HG03565 (cell line): ENCODE measurements around the gene PPP1R3C.

Experiments
- ATAC-seq: cut with Tn5 transposase; IDR thresholded peaks from one replicate; pipeline ENCODE4 v1.9.1; 2021; ENCODE audit warnings: mild to moderate bottlenecking, moderate library complexity; ENCODE audit not compliant: unreplicated experiment

PPP1R3C gene

DNA sequence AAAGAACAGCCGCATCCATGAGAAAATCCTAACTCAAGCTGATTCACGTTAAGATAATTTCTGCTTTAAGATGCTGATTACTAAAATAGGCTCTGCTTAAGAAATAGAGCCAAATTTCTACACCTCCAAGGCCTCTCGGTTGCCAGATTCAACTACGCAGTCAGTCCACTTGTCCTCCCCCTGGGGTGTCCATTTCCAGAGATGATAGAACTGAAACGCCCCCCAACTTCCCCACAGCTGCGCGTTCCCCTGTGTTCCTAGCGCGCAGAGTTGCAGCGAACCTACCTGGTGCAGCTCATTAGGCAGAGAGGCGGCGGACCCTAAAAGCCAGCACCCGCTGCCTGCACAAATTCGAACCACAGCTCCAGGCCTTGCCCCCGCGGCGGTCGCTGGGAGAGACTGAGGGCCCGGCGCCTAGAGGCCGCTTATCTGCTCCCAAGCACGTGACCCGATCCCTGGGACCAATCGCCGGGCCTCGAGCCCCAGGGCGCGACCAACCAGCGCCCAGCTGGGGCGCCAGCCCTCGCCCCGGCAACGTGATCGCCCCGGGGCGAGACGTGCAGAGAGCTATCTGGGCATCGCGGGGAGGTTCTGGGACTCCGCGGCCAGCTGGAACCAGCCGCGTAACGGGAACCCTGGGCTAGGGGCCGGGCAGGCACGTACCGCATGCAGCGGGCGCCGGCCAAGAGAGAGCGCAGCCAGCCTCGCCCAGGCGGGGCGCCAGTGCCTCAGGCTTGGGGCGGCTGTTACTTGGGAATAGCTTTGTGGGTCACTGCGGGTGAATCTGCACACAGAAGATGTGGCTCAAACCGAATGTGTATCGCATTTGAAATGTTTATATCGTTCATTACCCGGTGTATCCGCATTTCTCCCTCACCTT lies at the start of gene PPP1R3C:
PPP1R3C (minus strand) TSS at position 401 of the 880 bp plus-strand sequence; CDS start at position 299, 102 bp downstream.
- no peak for ATAC-seq

- no peak for ATAC-seq
Observed at GRCh38 chr10:91681361-91682276, 48.7 kb upstream of the PPP1R3C start.

- ATAC-seq, result no peak
Observed at GRCh38 chr10:91680487-91680886, 47.6 kb upstream of the PPP1R3C start.

- no peak for ATAC-seq
Observed at GRCh38 chr10:91679296-91679695, 46.4 kb upstream of the PPP1R3C start.

DNA sequence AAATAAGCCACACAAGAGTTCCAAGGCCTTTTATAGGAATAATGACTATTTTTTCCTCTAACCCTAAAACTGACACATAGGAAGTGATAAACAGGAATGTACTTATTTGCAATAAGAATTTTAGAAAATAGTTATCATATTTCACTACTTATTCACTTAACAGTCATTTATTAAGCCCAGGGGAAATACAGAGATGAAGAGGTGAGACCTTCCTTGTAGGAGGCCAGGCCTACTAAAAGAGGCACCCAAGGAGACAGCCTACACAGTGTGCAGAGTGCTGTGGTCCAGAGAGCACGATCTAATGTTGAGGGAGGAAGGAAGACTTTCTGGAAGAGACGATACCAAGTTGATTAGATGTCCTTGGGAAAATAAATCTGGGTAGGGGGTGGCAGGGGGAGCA lies 45.0 kb upstream of the PPP1R3C start:
- ATAC-seq, result no peak

GRCh38 chr10:91672021-91672608 lies 39.2 kb upstream of the PPP1R3C start:
- ATAC-seq, result no peak

DNA sequence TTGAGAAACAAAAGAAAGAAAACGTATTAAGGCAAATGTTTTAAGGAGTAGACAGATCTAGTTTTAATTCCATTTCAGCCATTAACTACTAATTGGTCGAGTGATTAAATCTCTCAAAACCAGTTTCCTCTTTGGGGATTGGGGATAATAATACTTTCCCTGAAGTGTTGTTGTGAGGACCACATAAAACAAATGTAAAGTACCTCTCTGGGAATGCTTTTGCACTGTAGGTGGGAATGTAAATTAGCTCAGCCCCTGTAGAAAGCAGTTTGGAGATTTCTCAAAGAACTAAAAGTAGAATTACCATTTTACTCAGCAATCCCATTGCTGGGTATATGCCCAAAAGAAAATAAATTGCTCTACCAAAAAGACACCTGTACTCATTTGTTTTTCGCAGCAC lies 36.0 kb upstream of the PPP1R3C start:
- no peak for ATAC-seq

GRCh38 chr10:91665842-91666241 lies 33.0 kb upstream of the PPP1R3C start:
- ATAC-seq, result no peak

GRCh38 chr10:91664426-91664825 lies 31.6 kb upstream of the PPP1R3C start:
- no peak for ATAC-seq

DNA sequence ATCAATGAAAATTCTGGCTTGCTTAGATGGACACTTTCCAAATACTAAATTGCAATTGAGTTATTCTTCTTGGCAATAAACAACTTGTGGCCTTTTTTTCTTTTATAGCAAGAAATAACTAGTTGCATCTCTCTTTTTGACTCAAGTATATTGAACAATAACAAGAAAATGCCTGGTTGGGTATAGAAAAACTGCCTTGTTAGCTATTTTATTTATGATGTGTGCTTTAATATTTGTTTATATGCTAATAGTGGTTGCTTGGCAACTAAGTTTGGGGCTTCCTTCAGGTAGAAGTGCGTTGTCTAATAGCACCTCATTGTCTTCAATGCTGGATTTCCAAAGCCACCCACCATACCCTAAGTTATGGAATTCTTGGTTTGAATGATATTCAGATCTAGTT lies 30.1 kb upstream of the PPP1R3C start:
- no peak for ATAC-seq

GRCh38 chr10:91653219-91653870 lies 20.5 kb upstream of the PPP1R3C start:
- no peak for ATAC-seq

DNA sequence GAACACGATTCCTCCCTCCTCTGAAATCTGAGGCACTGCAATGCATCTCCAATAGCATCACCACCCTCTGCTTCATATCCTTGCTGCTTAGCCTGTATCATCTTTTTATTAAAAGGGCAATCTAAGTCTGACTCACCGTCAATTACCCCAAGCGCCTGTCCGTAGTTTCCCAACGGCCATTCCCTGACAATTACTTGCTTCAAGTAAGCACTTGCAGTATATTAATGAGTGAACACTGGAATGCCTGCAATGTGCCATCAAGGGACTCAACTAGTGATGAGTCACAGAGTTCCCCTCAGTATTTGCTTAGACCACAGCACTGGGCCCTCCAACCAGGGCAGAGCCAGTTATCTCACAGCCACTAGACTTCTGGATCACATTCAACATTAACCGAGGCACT lies 19.5 kb upstream of the PPP1R3C start:
- ATAC-seq, result no peak

GRCh38 chr10:91643700-91644099 lies 10.8 kb upstream of the PPP1R3C start:
- ATAC-seq, result no peak

GRCh38 chr10:91642831-91643692 lies 10.2 kb upstream of the PPP1R3C start:
- no peak for ATAC-seq

DNA sequence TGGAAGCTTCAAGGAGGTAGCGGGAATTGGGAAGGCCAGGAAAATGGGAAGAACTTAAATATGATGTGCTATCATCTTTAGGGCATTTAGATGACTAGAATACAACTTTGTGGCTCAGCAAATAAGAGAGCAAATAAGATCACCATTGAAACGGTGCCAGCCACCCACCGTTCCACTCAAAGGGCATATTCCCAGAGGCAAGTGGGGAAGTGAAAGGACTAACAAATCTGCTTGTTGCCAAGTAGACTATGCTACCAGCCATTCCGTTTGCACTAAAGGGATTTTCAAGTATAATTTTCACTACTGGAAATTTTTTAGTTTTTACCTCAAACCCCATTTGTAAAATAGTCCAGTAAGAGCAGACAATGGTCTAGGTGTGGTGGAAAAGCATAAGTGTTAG lies 4.0 kb upstream of the PPP1R3C start:
- ATAC-seq, result no peak

GRCh38 chr10:91635401-91636400 lies 2.8 kb upstream of the PPP1R3C start:
- ATAC-seq, result no peak

DNA sequence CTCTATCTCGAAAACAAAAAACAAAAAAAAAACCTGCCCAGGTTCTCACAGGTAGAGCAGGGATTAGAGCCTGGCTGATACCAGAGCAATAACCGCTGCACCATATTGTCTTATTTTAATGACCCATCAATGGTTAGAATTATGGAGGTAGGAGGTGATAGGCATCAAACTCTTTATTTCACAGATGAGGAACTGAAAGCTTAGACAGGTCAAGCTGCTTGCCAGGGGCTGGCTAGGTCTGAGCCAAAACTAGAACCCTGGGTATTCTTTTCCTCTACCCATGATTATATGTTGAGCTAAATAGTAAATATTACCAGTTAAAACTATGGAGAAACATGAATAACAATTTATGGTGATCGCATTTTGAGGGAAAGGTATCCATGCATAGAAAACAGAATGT lies 2.0 kb upstream of the PPP1R3C start:
- no peak for ATAC-seq

DNA sequence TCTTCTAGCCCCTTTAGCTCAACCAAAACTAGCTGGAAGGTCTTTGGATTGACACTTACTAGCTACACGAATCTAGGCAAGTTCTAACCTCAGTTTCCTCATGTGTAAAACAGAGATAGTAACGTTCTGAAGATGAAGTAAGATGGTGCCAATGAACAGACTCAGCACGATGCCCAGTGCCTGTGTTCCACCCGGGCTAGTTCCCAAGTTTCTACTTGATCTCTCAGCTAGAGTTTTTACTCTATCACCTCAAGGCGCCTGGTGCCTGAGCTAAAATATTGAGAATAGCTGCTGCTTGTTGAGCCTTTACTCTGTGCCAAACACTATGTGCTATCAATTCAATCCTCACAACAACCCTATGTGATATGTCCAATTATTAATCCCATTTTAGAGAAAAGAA lies 1.4 kb upstream of the PPP1R3C start:
- no peak for ATAC-seq

GRCh38 chr10:91630625-91631024 lies 2.2 kb downstream of the PPP1R3C start:
- ATAC-seq, result no peak
